Activated CD8-positive, alpha-beta memory T cell treated with anti-CD3 and anti-CD28 coated beads, Interleukin-2, amount 10 ng/mL, durations not matched to agents 7 days and 5 days (primary cell): Measurements from ENCODE around the gene CMTR1. TPM values are rescaled to one million over a fixed set of nuclear protein-coding genes. Genes with fewer than 3 reads are reported as not detected.

Experiments
- ATAC-seq: fragments of 150-1000 bp; cut with Tn5 transposase; one replicate; pipeline ENCODE4 v1.10.0; 2021; ENCODE audit warnings: moderate library complexity
- CTCF ChIA-PET: fragments of 350-600 bp; sonication (Branson Sonifier 250); formaldehyde crosslinking; loops from one replicate; lab custom pipeline; 2021; ENCODE audit warnings: antibody characterized with exemption; lab: Charles Lee
- DNase-seq: peaks from one replicate; pipeline ENCODE4 v3.0.0-alpha.2; 2020
- H3K27ac Mint-ChIP-seq: one replicate; pipeline ENCODE4 v1.8.0; 2021; ENCODE audit warnings: mild to moderate bottlenecking, mixed read lengths
- H3K27me3 Mint-ChIP-seq: one replicate; pipeline ENCODE4 v1.8.0; 2021; ENCODE audit warnings: mixed read lengths
- H3K36me3 Mint-ChIP-seq: one replicate; pipeline ENCODE4 v1.8.0; 2021; ENCODE audit warnings: mild to moderate bottlenecking, mixed read lengths
- H3K4me1 Mint-ChIP-seq: one replicate; pipeline ENCODE4 v1.8.0; 2021; ENCODE audit warnings: mixed read lengths
- H3K4me3 Mint-ChIP-seq: one replicate; pipeline ENCODE4 v1.8.0; 2021; ENCODE audit warnings: mild to moderate bottlenecking, moderate library complexity, mixed read lengths
- H3K9me3 Mint-ChIP-seq: one replicate; pipeline ENCODE4 v1.8.0; 2022; ENCODE audit warnings: low read depth, mixed read lengths
- total RNA-seq, 2 experiments: library from RNA; stranded (reverse); gene quantifications; one replicate each; pipeline ENCODE4 v1.2.3, GENCODE V29; 2021

CMTR1 gene
- total RNA-seq, 2 experiments from 2014 or later: 83.9 to 120 TPM

GRCh38 chr6:37409501-37409900 is 23.5 kb upstream of the CMTR1 start:
- H3K9me3 Mint-ChIP-seq: no peaks in the 10 kb centered on the region
- H3K27me3 Mint-ChIP-seq: peaks cover 23% of the 10 kb centered on the region
- CTCF ChIA-PET: no interaction called here
- H3K36me3 Mint-ChIP-seq: no peaks in the 10 kb centered on the region
- H3K4me1 Mint-ChIP-seq: no peaks in the 10 kb centered on the region
- DNase-seq: no peak
- no peak overlapping the region for H3K27ac Mint-ChIP-seq
- no peak for ATAC-seq
- no peak overlapping the region for H3K4me3 Mint-ChIP-seq

DNA sequence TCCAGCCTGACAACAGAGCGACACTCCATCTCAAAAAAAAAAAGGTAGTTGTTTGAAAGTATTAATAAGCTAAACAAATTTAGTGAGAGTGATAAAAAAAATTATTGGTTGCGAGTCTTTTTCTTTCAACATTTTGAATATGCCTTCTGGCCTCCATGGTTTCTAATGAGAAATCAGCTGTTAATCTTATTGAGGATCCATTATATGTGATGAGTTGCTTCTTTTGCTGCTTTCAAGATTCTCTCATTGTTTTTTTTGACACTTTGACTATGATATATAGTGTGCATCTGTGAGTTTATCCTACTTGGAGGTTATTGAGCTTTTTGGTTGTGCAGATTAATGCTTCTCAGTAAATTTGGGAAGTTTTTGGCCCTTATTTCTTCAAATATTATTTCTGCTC is 15.6 kb upstream of the CMTR1 start:
- peaks cover 1% of the 10 kb centered on the region for H3K36me3 Mint-ChIP-seq
- H3K9me3 Mint-ChIP-seq: no peaks in the 10 kb centered on the region
- DNase-seq (no peak), ATAC-seq (no peak)
- peaks cover 2% of the 10 kb centered on the region for H3K27me3 Mint-ChIP-seq
- H3K4me1 Mint-ChIP-seq: no peaks in the 10 kb centered on the region
- H3K4me3 Mint-ChIP-seq: no peak overlapping the region
- CTCF ChIA-PET: no interaction called here
- no peak overlapping the region for H3K27ac Mint-ChIP-seq

DNA sequence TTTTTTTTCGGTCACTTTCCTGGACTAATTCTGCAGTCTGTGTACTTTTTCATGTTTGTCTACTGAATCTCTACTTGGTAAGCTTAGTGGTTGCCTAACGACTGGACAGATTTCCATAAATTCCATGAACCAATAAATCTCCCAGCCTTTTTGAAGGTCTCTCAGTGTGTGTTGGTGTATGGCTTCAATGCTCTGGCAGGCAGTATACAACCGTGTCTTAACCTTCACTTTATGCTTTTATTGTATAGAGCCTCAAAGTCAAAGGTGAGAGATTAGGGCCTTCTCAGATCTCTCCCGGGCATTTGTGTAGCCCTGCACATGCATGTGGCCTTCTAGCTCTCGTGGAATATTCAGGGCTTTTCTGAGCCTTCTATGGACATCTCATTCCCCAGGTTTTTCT is 14.3 kb upstream of the CMTR1 start:
- DNase-seq (no peak), ATAC-seq (no peak)
- Mint-ChIP-seq H3K27me3 (peaks cover 3% of the 10 kb centered on the region), H3K36me3 (peaks cover 1% of the 10 kb centered on the region), H3K27ac (no peak overlapping the region), H3K4me1 (no peaks in the 10 kb centered on the region), H3K9me3 (no peaks in the 10 kb centered on the region), H3K4me3 (no peak overlapping the region)
- CTCF ChIA-PET: no interaction called here

- peaks cover 3% of the 10 kb centered on the region for H3K36me3 Mint-ChIP-seq
- H3K9me3 Mint-ChIP-seq: no peaks in the 10 kb centered on the region
- peaks cover 33% of the 10 kb centered on the region for H3K27me3 Mint-ChIP-seq
- CTCF ChIA-PET: interaction anchor here (0.9 kb wide), 1 partner anchor 8 kb away, joined by 4 read pairs; no protein-coding TSS in a partner anchor
- H3K4me1 Mint-ChIP-seq: peaks cover 2% of the 10 kb centered on the region
- DNase-seq: no peak
- ATAC-seq: no peak
- no peak overlapping the region for H3K4me3 Mint-ChIP-seq
- no peak overlapping the region for H3K27ac Mint-ChIP-seq
Measured at GRCh38 chr6:37426058-37426944, 6.7 kb upstream of the CMTR1 start.

DNA sequence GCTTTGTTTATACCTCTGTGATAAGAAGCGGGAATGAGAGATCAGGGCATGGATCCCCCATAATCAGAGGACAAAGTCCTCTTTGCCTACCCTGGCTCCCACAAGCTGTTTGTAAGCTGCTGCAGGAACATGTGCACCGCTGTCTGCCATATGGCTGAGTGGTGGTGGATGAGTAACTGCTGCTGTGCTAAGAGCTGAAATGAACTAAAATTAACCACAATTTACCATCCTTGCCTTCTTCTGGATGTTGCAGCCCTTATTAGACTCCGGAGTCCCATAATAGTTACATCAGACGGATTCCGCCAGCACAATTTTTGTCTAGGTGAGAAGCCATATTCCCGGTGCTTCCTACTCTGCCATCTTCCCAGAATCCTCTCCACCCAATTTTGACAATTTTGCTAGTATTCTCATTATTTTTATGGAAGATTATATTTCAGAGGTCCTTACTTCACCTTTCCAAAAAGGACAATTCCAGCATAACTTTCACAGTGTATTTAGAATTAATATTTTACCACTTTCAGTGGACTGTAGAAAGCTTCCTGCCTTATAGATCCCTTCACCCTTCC is 6.0 kb upstream of the CMTR1 start:
- peaks cover 4% of the 10 kb centered on the region for H3K4me1 Mint-ChIP-seq
- DNase-seq (no peak), ATAC-seq (no peak)
- H3K27me3 Mint-ChIP-seq: peaks cover 33% of the 10 kb centered on the region
- H3K27ac Mint-ChIP-seq: no peak overlapping the region
- no peaks in the 10 kb centered on the region for H3K9me3 Mint-ChIP-seq
- CTCF ChIA-PET: no interaction called here
- H3K36me3 Mint-ChIP-seq: peaks cover 3% of the 10 kb centered on the region
- no peak overlapping the region for H3K4me3 Mint-ChIP-seq

- Mint-ChIP-seq H3K9me3 (no peaks in the 10 kb centered on the region), H3K4me3 (no peak overlapping the region), H3K27ac (no peak overlapping the region), H3K4me1 (peaks cover 14% of the 10 kb centered on the region), H3K27me3 (peaks cover 30% of the 10 kb centered on the region), H3K36me3 (peaks cover 14% of the 10 kb centered on the region)
- no peak for DNase-seq
- CTCF ChIA-PET: interaction anchor here (1.1 kb wide), 1 partner anchor 47 kb away, joined by 3 read pairs; no protein-coding TSS in a partner anchor
- ATAC-seq: no peak
Measured at GRCh38 chr6:37429352-37429750, 3.7 kb upstream of the CMTR1 start.

DNA sequence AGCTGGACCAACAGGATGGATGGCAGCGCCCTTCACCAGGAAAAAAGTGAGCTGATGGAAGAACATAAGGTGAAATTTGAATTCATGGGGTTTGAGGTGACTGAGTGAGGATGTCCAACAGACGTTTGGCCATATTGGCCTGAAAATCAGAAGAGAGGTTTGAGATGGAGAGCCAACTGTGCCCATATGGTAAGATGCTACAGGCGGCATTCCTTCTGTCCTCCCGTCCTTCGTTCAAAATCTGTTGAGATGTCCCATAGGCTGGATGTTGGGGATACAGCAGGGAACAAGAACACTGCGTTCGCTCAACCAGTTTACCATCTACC is 468 bp upstream of the CMTR1 start:
- Mint-ChIP-seq H3K27me3 (peaks cover 13% of the 10 kb centered on the region), H3K9me3 (no peaks in the 10 kb centered on the region), H3K4me1 (peaks cover 41% of the 10 kb centered on the region), H3K36me3 (peaks cover 38% of the 10 kb centered on the region), H3K4me3 (peak overlapping the region; percentile 97), H3K27ac (peak overlapping the region; percentile 100)
- ATAC-seq (no peak), DNase-seq (peak; percentile 43)
- CTCF ChIA-PET: interaction anchor here (1.0 to 1.5 kb wide), 7 partner anchors 9 to 650 kb away, joined by 3 to 6 read pairs (median 3); partner anchors contain the start of genes TBC1D22B and TMEM217

- DNase-seq (peak; percentile 71), ATAC-seq (peak; percentile 38)
- Mint-ChIP-seq H3K9me3 (no peaks in the 10 kb centered on the region), H3K4me3 (peak overlapping the region; percentile 97), H3K36me3 (peaks cover 45% of the 10 kb centered on the region), H3K27ac (peak overlapping the region; percentile 100), H3K27me3 (peaks cover 2% of the 10 kb centered on the region), H3K4me1 (peaks cover 50% of the 10 kb centered on the region)
- CTCF ChIA-PET: interaction anchor here (0.9 to 1.5 kb wide), 8 partner anchors 8 to 416 kb away, joined by 3 to 5 read pairs (median 3); no protein-coding TSS in a partner anchor
Measured at GRCh38 chr6:37433657-37434271, 743 bp downstream of the CMTR1 start.

DNA sequence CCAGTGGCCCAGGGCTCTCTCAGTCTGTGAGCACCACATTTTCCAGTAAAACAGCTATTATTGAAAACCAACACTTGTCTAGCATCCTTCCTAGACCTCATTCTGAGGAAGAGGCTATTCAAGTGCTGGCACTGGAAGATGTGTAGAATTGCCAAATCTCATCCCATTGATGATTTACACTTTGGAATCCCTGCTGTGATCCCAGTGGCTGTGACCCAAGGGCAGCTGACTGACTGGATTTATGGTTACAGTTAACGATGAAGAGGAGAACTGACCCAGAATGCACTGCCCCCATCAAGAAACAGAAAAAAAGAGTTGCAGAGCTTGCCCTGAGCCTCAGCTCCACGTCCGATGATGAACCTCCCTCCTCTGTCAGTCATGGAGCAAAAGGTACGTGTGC is 2.4 kb downstream of the CMTR1 start:
- Mint-ChIP-seq H3K27ac (peak overlapping the region; percentile 54), H3K9me3 (no peaks in the 10 kb centered on the region), H3K36me3 (peaks cover 49% of the 10 kb centered on the region), H3K4me1 (peaks cover 56% of the 10 kb centered on the region), H3K4me3 (no peak overlapping the region), H3K27me3 (no peaks in the 10 kb centered on the region)
- CTCF ChIA-PET: interaction anchor here (1.0 to 2.1 kb wide), 4 partner anchors 9 to 110 kb away, joined by 3 to 4 read pairs (median 4); no protein-coding TSS in a partner anchor
- ATAC-seq: no peak
- DNase-seq: no peak

DNA sequence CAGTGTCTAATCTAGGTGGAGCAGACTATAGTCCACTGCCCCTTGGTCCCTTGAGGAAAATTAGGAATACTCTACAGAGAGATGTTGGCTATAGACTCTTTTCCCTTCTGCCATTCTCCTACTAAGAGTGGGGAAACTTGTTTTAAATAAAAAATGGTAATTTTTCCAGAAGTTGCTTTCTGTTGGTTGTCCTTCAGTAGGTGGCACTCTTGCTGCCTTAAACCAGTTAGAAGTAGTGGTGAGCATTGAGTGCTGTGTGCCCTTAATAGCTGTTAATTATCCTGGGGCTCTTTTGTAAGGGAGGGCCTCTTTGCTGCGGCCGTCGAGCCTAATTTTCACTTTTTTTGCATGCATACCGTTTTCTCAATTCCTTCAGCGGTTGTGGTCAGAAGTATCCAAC is 2.8 kb downstream of the CMTR1 start:
- DNase-seq (no peak), ATAC-seq (no peak)
- CTCF ChIA-PET: interaction anchor here (1.7 to 2.1 kb wide), 2 partner anchors 8 to 110 kb away, joined by 3 to 4 read pairs; no protein-coding TSS in a partner anchor
- Mint-ChIP-seq H3K27ac (peak overlapping the region; percentile 54), H3K36me3 (peaks cover 49% of the 10 kb centered on the region), H3K27me3 (no peaks in the 10 kb centered on the region), H3K4me3 (no peak overlapping the region), H3K4me1 (peaks cover 57% of the 10 kb centered on the region), H3K9me3 (no peaks in the 10 kb centered on the region)

DNA sequence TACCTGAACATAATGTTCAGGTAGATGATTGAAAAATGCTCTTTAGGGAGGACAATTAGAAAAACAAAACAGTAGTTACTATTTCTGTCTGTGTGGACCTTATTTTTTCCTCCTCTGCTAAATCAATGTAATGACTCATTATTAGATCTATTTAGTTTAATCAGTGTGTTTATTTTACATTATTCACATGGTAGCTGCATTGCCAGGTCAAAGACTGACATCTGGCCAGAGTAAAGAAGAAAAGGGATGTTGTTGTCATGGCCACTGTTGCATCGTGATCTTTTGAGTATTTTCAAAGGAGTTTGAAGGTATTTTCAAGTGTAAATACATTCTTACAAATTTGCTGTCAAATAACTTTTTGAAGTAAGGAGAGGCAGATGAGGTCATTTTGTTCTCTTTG is 5.9 kb downstream of the CMTR1 start:
- CTCF ChIA-PET: interaction anchor here (1.0 to 1.3 kb wide), 3 partner anchors 13 to 421 kb away, joined by 3 read pairs; no protein-coding TSS in a partner anchor
- DNase-seq (no peak), ATAC-seq (no peak)
- Mint-ChIP-seq H3K27me3 (no peaks in the 10 kb centered on the region), H3K9me3 (no peaks in the 10 kb centered on the region), H3K4me1 (peaks cover 68% of the 10 kb centered on the region), H3K4me3 (no peak overlapping the region), H3K36me3 (peaks cover 48% of the 10 kb centered on the region), H3K27ac (no peak overlapping the region)

DNA sequence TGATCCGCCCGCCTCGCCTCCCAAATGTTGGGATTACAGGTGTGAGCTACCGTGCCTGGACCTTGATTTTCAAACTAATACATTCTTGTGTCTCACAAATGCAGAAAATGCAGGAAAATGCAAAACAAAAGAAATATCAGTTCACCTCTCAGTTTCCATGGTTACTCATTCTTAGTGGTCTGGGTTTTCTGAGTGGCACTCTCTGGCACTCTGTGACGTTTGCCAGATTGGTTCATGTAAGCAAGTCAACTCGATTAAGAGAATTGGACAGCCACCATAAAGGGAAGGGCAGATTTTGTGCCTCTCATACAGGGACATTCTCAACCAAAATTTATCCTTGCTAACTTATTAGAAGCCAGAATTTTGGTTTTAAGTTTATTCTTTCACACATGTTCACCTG is 8.6 kb downstream of the CMTR1 start:
- DNase-seq: no peak
- Mint-ChIP-seq H3K36me3 (peaks cover 50% of the 10 kb centered on the region), H3K4me1 (peaks cover 44% of the 10 kb centered on the region), H3K27me3 (no peaks in the 10 kb centered on the region), H3K4me3 (no peak overlapping the region), H3K27ac (peak overlapping the region; percentile 89), H3K9me3 (no peaks in the 10 kb centered on the region)
- no peak for ATAC-seq
- CTCF ChIA-PET: interaction anchor here (1.1 to 1.5 kb wide), 3 partner anchors 8 to 124 kb away, joined by 3 to 6 read pairs (median 3); partner anchors contain the start of gene CMTR1
